Endothelial cell of umbilical vein (primary cell): Measurements from ENCODE around the gene PCSK6. TPM values are rescaled to one million over a fixed set of nuclear protein-coding genes. Genes with fewer than 3 reads are reported as not detected.

Experiments used
- BruUV-seq: library from RNA; stranded (reverse); fragments of 400-500 nt; replicated peaks from 2 replicates; lab custom pipeline; 2021; lab: Mats Ljungman, UMichigan
- CTCF ChIA-PET: fragments of 300-600, 350-600 bp; sonication (Branson Sonifier 250); formaldehyde crosslinking; loops from one replicate; lab custom pipeline; 2021; ENCODE audit warnings: antibody characterized with exemption, inconsistent platforms; lab: Charles Lee
- POLR2A ChIA-PET: fragments of 300-600, 350-600 bp; sonication (Branson Sonifier 250); formaldehyde crosslinking; loops from one replicate; lab custom pipeline; 2021; ENCODE audit warnings: antibody characterized with exemption, inconsistent platforms; lab: Charles Lee
- DNase-seq: peaks from one replicate; pipeline ENCODE4 v3.0.0-alpha.2; 2011; ENCODE audit warnings: low read depth, low spot score
- FAIRE-seq: peaks from 2 replicates; lab custom pipeline; 2011; peaks lifted over from hg19 to GRCh38; lab: Jason Lieb, UNC
- H2AFZ ChIP-seq: 2 replicates; pipeline ENCODE4 v1.6.0; 2012; ENCODE audit warnings: low read depth, low read length, control low read depth, inconsistent platforms
- H3K27ac ChIP-seq: 2 replicates; pipeline ENCODE4 v1.5.1; 2011; ENCODE audit warnings: low read depth, mild to moderate bottlenecking, control low read depth, low read length, moderate library complexity; ENCODE audit not compliant: insufficient read depth
- H3K27me3 ChIP-seq, 2 experiments: 2 replicates each; pipeline versions ENCODE4 v1.6.0 to v1.6.1; 2011; ENCODE audit warnings: low read length in 2 of 2, mixed read lengths in 1 of 2; ENCODE audit not compliant: control insufficient read depth in 2 of 2, insufficient read depth in 2 of 2
- H3K36me3 ChIP-seq, 2 experiments: 2 replicates in 1 of 2; 3 replicates in 1 of 2; pipeline ENCODE4 v1.5.1; 2011; ENCODE audit warnings: low read length in 2 of 2, mild to moderate bottlenecking in 1 of 2, moderate library complexity in 1 of 2; ENCODE audit not compliant: control insufficient read depth in 2 of 2, insufficient read depth in 2 of 2; ENCODE audit errors: extremely low read depth in 1 of 2
- H3K4me1 ChIP-seq: 3 replicates; pipeline ENCODE4 v1.5.1; 2011; ENCODE audit warnings: mild to moderate bottlenecking, low read length; ENCODE audit not compliant: control insufficient read depth, insufficient read depth; ENCODE audit errors: extremely low read depth
- H3K4me2 ChIP-seq: 2 replicates; pipeline ENCODE4 v1.6.1; 2011; ENCODE audit warnings: low read length, control low read depth, mixed read lengths; ENCODE audit not compliant: insufficient read depth
- H3K4me3 ChIP-seq, 3 experiments: fragments of 200-600 bp in 1 of 3; sonication (generic), shearing (Covaris generic) in 1 of 3; replicated peaks in 1 of 3; 2 replicates each; pipeline ENCODE4 v1.5.1; 2011 to 2016; ENCODE audit warnings: control low read depth in 3 of 3, low read length in 3 of 3, mild to moderate bottlenecking in 2 of 3, inconsistent platforms in 1 of 3, low read depth in 1 of 3, moderate library complexity in 1 of 3; ENCODE audit not compliant: insufficient read depth in 1 of 3
- H3K79me2 ChIP-seq: 2 replicates; pipeline ENCODE4 v1.6.0; 2012; ENCODE audit warnings: low read length, inconsistent platforms; ENCODE audit not compliant: control insufficient read depth, insufficient read depth
- H3K9ac ChIP-seq: replicated peaks from 2 replicates; pipeline ENCODE3; 2011; ENCODE audit warnings: low read length, control low read depth; ENCODE audit not compliant: insufficient read depth; ENCODE audit errors: extremely low read depth
- H3K9me1 ChIP-seq: replicated peaks from 3 replicates; pipeline ENCODE4 v1.6.0; 2011; ENCODE audit warnings: mild to moderate bottlenecking, low read length; ENCODE audit not compliant: control insufficient read depth, insufficient read depth; ENCODE audit errors: extremely low read depth
- H3K9me3 ChIP-seq: replicated peaks from 2 replicates; pipeline ENCODE4 v1.5.1; 2012; ENCODE audit warnings: low read length, inconsistent platforms; ENCODE audit not compliant: control insufficient read depth, insufficient read depth
- H4K20me1 ChIP-seq: replicated peaks from 2 replicates; pipeline ENCODE3; 2011; ENCODE audit warnings: mild to moderate bottlenecking, low read length; ENCODE audit not compliant: control insufficient read depth, insufficient read depth; ENCODE audit errors: extremely low read depth
- CTCF ChIP-seq, 2 donors: IDR thresholded peaks; 1 replicate in 1 of 2; 2 replicates in 1 of 2; pipeline ENCODE4 v1.5.1; 2011; ENCODE audit warnings: low read length in 2 of 2, mild to moderate bottlenecking in 2 of 2, moderate library complexity in 2 of 2, control low read depth in 1 of 2, inconsistent platforms in 1 of 2, low read depth in 1 of 2; ENCODE audit not compliant: insufficient read depth in 1 of 2; ENCODE audit errors: extremely low read depth in 1 of 2
- EZH2 ChIP-seq: IDR thresholded peaks from 2 replicates; pipeline ENCODE4 v1.6.1; 2012; ENCODE audit warnings: borderline replicate concordance, low read depth, mild to moderate bottlenecking, moderate library complexity, low read length, inconsistent platforms; ENCODE audit not compliant: severe bottlenecking
- FOS ChIP-seq: IDR thresholded peaks from 2 replicates; pipeline ENCODE4 v1.6.1; 2011; ENCODE audit warnings: mild to moderate bottlenecking, low read length, moderate library complexity, borderline replicate concordance; ENCODE audit not compliant: insufficient read depth
- GATA2 ChIP-seq: IDR thresholded peaks from 2 replicates; pipeline ENCODE4 v1.7.0; 2011; ENCODE audit warnings: low read depth, mild to moderate bottlenecking, moderate library complexity, mixed read lengths, low read length; ENCODE audit not compliant: insufficient read length, insufficient read depth
- JUN ChIP-seq: IDR thresholded peaks from 2 replicates; pipeline ENCODE4 v1.6.1; 2011; ENCODE audit warnings: borderline replicate concordance, low read depth; ENCODE audit not compliant: insufficient read length, insufficient read depth
- MYC ChIP-seq: IDR thresholded peaks from one replicate; pipeline ENCODE4 v1.6.1; 2011; ENCODE audit warnings: mild to moderate bottlenecking, low read depth, low read length
- POLR2A ChIP-seq: IDR thresholded peaks from 2 replicates; pipeline ENCODE4 v1.6.1; 2012; ENCODE audit warnings: low read depth, mild to moderate bottlenecking, control low read depth, low read length
- POLR2AphosphoS5 ChIP-seq: IDR thresholded peaks from 2 replicates; pipeline ENCODE4 v1.6.1; 2012; ENCODE audit warnings: low read depth, mild to moderate bottlenecking, control low read depth, low read length, moderate library complexity; ENCODE audit not compliant: insufficient read depth
- dilution Hi-C: fragments of 300-500 bp; cut with MboI; formaldehyde crosslinking; loops from one replicate; pipeline ENCODE4 v1.15.0; 2019; ENCODE audit warnings: low sequenced_read_pairs; ENCODE audit not compliant: extremely low pct_ligation_motif_present
- intact Hi-C: fragments of 100-400 bp; cut with micrococcal nuclease; formaldehyde crosslinking; loops from one replicate; pipeline ENCODE4 v1.10.0; 2022
- polyA plus RNA-seq, 4 experiments: library from polyadenylated mRNA; depleted of rRNA in 3 of 4; stranded (reverse) in 3 of 4; unstranded in 1 of 4; fragments of >200 nt; gene quantifications; 2 replicates each; pipeline versions ENCODE4 v1.2.1 to v1.2.3, GENCODE V29; 2011 to 2012; ENCODE audit warnings: missing spikeins in 1 of 4
- total RNA-seq: library from RNA; stranded (reverse); gene quantifications from 2 replicates; pipeline ENCODE4 v1.2.3, GENCODE V29; 2021
- TF ChIP-seq, protein P1 (sequence below): IDR thresholded peaks from 2 replicates; pipeline ENCODE4 v1.6.1; 2011; ENCODE audit not compliant: insufficient read depth, insufficient read length

Gene PCSK6
- total and polyA plus RNA-seq, 2 donors (not counting 3 experiments of a cell fraction or from before 2014, with no cell fraction given) = 0.18 to 0.69 TPM

GRCh38 chr15:101359365-101359947 is 130.1 kb downstream of the PCSK6 start:
- dilution Hi-C loops = no loop called here
- intact Hi-C loops = no loop called here
- TF ChIP-seq POLR2AphosphoS5 (no peak), JUN (no peak), POLR2A (no peak), EZH2 (no peak), CTCF (IDR thresholded peaks at IDR 0.05; ENCODE audit: extremely low read depth in 1 of 2, insufficient read depth in 1 of 2, low read depth in 1 of 2, low read length in 2 of 2) (no peak), GATA2 (no peak), FOS (no peak), MYC (no peak)
- TF ChIP-seq, protein P1, sequence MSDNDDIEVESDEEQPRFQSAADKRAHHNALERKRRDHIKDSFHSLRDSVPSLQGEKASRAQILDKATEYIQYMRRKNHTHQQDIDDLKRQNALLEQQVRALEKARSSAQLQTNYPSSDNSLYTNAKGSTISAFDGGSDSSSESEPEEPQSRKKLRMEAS = no peak
- H3K9me1 ChIP-seq = no peaks in the 10 kb centered on the region
- H3K4me2 ChIP-seq = no peak overlapping the region
- H2AFZ ChIP-seq = no peak overlapping the region
- H3K36me3 ChIP-seq = no peaks in the 10 kb centered on the region
- H3K27ac ChIP-seq = no peak overlapping the region
- no peak overlapping the region for H3K4me3 ChIP-seq
- ChIA-PET POLR2A (no interaction called here), CTCF (no interaction called here)
- no peaks in the 10 kb centered on the region for H3K4me1 ChIP-seq
- H3K9me3 ChIP-seq = no peaks in the 10 kb centered on the region
- DNase-seq (no peak), FAIRE-seq (no peak)
- no peak overlapping the region for H3K9ac ChIP-seq
- no peaks in the 10 kb centered on the region for H4K20me1 ChIP-seq
- H3K79me2 ChIP-seq = no peaks in the 10 kb centered on the region
- no peaks in the 10 kb centered on the region for H3K27me3 ChIP-seq
- no TSS peak for BruUV-seq
